Measurements from ENCODE around the gene HSF2BP.
"Not testable (repeated sequence)": the region's sequence is repeated elsewhere in the genome, so short reads cannot be mapped to it uniquely, and the experiment has no call there.

The HSF2BP gene

DNA sequence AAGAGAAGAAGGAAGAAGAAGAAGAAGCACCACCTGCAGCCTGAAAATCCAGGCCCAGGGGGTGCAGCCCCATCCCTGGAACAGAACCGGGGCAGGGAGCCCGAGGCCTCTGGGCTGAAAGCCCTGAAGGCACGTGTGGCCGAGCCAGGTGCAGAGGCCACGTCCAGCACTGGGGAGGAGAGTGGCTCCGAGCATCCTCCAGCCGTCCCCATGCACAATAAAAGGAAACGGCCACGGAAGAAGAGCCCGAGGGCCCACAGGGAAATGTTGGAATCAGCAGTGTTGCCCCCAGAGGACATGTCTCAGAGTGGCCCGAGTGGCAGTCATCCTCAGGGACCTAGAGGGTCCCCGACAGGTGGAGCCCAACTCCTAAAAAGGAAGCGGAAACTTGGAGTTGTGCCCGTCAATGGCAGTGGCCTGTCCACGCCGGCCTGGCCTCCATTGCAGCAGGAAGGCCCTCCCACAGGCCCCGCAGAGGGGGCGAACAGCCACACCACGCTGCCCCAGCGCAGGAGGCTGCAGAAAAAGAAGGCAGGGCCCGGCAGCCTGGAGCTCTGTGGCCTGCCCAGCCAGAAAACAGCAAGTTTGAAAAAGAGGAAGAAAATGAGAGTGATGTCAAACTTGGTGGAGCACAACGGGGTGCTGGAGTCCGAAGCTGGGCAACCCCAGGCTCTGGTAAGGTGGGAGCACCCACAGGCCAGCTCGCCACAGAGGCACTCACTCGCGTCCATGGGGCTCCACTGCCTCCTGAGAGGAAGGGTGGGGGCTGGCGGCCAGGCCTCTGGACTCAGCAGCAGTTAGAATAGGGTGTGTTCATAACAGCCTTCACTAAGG, 28.5 kb upstream of the HSF2BP start:
- DNase-seq (ENCODE audit: low spot score), result no peak

DNA sequence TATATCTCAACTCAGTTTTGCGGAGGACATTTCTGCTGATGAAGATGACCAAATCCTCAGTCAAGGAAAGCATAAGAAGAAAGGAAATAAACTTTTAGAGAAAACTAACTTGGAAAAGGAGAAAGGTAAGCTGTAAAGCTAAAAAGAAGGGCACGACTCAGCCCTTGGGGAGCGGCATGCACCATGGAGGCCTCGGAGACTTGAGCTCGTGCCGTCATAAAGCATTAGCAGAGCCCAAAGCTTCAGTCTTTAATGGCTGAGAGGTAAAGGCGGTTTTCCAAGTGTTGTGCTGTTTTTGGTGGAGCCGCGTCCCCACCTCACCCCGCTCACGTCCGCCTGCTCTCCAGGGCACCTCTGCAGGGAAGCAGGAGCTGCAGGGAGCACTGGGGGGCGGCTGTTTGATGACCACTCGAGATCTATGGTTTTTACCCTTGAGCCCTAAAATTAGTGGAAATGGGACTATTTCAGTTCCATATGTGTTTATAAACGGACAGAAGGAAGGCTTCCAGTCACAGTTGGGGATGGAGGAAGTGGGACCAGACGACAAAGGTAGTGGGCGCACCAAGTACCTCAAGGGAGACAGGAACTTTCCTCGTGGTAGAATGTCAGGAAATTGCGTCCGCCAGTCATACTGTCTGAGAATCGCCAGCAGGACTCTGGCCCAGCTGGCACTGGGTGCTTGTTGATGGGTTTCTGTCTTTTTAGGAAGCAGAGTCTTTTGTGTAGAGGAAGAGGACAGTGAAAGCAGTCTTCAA, 27.7 kb upstream of the HSF2BP start:
- no peak for DNase-seq (ENCODE audit: low spot score)

DNA sequence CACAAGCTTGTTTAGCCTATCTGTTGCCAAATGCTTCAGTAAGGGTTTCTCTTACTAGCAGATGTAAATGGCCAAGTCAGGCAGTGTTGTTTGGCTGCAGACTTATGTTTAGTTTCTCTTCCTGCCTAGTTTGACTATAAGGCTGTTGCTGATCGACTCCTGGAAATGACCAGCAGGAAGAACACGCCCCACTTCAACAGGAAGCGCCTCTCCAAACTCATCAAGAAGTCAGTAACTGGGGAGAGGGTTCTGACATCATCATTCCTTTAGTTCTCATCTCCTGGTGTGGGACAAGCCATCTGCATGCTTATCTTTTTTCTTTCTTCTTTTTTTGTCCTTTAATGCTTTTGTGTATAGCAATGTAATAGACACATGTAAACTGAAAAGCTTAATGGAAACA, 25.1 kb upstream of the HSF2BP start:
- DNase-seq (ENCODE audit: low spot score), result no peak

DNA sequence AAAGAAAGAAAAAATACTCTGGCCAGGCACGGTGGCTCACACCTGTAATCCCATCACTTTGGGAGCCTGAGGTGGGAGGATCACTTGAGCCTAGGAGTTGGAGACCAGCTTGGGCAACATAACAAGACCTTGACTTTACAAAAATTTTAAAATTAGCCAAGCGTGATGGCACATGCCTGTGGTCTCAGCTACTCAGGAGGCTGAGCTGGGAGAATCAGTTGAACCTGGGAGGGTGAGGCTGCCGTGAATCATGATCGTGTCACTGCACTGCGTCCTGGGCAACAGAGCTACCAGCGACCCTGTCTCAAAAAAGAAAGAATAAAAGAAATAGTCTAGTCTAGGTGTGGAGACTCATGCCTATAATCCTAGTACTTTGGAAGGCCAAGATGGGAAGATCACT, 22.4 kb upstream of the HSF2BP start:
- no peak for DNase-seq (ENCODE audit: low spot score)

DNA sequence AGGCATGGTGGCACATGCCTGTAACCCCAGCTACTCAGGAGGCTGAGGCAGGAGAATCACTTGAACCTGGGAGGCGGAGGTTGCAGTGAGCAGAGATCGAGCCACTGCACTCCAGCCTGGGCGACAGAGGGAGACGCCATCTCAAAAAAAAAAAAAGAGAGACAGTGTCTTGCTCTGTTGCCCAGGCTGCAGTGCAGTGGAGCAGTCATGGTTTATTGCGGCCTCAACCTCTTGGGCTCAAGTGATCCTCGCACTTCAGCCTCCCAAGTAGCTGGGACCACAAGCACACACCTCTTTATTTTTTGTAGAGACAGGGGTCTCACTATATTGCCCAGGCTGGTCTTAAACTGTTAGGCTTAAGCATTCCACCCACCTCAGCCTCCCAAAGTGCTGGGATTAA, 21.1 kb upstream of the HSF2BP start:
- DNase-seq (ENCODE audit: low spot score), result not testable (repeated sequence)

DNA sequence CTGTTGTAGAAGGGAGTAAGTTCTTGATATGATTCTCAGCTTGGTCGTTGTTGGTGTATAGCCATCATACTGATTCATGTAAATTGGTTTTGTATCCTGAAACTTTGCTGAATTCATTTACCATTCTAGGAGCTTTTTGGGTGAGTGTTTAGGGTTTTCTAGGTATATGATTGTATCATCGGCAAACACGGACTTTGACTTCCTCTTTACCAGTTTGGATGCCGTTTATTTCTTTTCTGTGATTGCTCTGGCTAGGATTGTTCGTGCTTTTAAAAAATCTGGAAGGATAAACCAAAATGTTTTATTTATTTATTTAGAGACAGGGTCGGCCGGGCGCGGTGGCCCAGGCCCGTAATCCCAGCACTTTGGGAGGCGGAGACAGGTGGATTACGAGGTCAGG, 20.7 kb upstream of the HSF2BP start:
- DNase-seq (ENCODE audit: low spot score), result no peak

DNA sequence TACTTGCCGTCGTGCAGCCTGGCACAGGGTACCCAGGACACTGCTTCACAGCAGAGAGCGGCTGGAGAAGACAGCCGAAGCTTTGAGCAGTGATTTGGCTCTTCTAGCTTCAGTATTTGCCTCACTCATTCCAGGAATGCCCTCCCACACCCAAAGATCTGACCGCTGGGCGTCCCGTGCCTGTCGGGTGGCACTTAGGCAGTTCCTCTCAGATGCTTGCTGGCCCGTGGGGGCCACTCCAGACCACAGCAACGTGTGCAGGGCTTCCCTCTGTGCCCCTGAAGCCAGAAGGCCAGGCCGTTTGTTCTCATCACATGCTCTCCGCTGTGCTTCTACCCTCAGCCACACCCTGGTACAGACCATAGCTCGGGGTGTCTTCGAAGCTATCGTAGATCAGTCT, 17.1 kb upstream of the HSF2BP start:
- DNase-seq (ENCODE audit: low spot score), result no peak

DNA sequence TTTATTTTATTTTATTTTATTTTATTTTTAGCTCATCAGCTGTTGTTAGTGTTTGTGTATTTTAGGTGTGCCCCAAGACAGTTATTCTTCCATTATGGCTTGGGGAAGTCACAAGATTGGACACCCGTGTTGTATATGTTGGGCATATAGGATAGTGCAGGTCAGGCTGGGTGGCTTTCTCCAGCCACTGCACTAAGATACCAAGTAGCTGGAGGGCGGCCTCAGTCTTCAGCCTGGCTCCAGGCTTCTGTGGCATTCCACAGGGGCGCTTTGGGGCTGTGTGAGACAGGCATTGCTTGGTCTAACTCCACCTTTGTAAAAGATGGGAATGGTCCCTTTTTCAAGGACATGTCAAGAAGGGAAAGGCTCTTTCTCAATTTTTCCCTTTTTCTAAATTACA, 16.6 kb upstream of the HSF2BP start:
- no peak for DNase-seq (ENCODE audit: low spot score)

DNA sequence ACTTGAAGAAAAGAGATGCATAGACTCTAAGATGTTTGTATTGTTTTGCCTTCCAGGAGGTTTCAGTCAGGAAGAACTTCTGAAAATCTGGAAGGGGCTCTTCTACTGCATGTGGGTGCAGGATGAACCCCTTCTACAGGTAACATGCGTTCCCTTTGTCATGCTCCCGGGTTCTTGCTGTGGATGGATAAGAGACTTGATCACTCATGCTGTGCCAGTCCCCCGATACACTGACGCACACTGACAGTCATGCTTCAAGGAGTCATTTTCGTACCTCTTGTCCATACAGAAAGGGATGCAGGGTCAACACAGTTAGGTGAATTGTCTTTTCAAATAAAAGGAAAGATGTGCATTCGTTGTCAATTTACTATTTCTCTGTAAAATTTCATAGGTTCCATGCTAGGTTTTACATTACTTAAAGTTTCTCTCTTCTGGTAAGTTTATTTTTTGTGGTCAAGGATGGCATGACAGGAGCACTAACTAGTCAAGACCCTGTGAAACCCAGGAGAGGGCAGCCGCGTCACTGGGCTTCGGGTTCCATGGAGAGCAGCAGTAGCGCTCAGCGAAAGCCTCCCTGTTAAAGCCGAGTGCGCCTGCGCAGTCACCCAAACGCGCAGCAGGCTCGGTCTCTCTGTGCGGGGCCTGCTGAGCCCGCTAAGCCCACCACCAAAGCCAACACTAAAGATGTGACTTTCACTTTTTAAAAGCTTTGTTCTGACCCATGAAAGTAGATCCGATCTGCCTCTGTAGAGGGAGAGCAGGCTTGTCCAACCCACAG, 10.7 kb upstream of the HSF2BP start:
- DNase-seq (ENCODE audit: low spot score), result no peak

DNA sequence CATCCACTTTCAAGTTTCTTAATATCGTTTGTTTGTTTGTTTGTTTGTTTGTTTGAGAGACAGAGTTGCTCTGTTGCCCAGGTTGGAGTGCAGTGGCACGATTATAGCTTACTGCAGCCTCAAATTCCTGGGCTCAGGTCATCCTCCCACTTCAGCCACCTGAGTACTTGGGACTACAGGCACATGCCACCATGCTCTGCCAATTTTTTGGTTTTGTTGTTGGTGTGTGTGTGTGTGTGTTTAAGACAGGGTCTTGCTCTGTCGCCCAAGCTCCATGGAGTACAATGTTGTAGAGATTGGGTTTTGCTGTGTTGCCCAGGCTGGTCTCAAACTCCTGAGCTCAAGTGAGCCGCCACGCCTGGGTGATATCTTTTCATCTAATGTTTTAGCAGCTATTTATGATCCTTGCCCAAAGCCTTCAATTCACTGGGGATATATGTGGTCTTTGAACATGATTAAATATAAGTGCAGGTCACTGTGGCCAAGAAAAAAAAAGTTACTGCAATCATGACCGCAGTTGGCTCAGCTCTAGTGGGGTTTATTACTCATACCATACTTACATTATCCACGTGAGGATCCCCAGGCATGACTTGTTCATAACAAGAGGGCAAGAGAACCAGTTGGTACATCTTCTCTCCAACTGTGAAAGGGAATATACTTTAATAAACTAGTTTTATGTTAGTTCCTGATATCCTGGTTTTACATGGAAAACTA, 8.1 kb upstream of the HSF2BP start:
- DNase-seq (ENCODE audit: low spot score), result no peak

DNA sequence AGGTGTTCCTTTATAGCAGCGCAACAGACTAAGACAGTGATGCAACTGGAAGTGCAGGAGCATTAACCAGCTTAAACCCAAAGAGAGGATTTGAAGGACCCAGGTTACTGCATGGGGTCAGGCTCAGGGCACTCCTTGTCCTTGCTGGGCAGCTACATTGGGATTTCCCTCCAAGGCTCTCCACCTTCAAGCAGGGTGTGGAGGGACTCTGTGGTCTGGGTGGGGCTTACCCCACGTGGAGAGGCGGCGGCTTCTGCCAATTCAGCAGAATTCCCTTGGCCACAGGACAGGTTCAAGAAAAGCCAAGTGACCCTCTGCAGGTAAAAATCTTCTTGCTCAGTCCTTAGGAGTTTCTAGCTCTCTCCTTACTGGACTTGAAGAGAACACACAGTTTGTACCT, 6.6 kb upstream of the HSF2BP start:
- DNase-seq (ENCODE audit: low spot score), result no peak

DNA sequence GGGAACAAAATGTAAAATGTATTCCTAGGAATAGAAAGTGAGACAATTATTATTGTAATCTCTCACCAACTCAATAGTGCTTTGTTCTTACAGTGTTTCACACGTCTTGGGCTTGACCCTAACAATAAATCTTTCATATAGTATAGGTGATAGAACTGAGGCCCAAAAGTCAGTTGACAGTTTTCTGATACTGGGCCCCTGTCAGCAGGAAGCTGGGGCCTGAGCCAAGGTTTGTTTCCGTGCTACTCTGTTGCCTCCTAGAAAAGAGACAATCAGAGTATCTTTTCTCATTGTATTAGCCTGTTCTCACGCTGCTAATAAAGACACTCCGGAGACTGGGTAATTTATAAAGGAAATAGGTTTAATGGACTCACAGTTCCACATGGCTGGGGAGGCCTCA, 5.1 kb upstream of the HSF2BP start:
- DNase-seq (ENCODE audit: low spot score), result no peak

DNA sequence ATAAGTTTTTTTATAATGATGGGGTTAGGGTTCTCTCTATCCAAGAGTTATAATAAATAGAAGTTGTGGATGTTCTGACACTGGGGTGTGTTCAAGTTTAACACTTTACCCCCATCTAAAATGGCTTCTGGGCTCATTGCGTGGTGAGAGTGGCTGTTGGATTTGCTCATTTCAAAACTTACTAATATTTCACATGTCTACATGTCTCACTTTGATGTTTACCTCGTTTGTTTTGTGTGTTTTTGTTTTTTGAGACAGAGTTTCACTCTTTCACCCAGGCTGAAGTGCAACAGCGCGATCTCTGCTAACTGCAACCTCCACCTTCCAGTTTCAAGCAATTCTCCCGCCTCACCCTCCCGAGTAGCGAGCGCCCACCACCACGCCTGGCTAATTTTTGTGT, 3.7 kb upstream of the HSF2BP start:
- no peak for DNase-seq (ENCODE audit: low spot score)

DNA sequence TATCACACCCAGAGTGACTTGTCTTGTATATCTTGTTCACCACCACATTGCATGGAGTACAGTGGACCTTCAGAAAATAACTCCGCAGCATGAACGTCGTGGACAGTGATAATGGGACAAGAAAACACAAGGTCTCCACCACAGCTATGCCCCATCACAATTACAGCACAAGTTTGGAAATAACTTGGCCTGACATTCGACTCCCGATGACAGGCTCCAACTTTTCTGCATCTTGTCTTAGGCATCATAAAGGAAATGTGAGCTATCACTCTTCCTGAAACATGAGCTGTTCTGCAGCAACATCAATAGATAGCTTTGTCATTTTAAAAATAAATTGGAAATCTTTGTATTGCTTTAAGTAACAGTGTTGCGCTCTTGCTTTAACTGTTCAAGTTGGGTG, 3.0 kb upstream of the HSF2BP start:
- DNase-seq (ENCODE audit: low spot score), result no peak

DNA sequence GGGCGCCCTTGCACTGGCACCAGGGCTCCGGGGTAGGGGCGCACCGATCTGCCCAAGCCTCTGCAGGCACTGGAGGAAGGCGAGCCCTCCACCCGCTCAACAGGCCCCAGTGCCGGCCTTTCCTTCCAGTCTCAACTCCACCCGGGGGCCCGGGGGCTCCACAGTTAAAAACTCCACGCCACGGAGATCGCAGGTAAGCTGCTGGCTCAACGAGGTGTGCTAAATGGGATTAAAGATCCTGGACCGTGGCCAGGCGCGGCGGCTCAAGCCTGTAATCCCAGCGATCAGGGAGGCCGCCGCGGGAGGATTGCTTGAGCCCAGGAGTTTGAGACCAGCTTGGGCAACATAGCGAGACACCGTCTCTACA, 536 bp downstream of the HSF2BP start:
- no peak for DNase-seq (ENCODE audit: low spot score)

DNA sequence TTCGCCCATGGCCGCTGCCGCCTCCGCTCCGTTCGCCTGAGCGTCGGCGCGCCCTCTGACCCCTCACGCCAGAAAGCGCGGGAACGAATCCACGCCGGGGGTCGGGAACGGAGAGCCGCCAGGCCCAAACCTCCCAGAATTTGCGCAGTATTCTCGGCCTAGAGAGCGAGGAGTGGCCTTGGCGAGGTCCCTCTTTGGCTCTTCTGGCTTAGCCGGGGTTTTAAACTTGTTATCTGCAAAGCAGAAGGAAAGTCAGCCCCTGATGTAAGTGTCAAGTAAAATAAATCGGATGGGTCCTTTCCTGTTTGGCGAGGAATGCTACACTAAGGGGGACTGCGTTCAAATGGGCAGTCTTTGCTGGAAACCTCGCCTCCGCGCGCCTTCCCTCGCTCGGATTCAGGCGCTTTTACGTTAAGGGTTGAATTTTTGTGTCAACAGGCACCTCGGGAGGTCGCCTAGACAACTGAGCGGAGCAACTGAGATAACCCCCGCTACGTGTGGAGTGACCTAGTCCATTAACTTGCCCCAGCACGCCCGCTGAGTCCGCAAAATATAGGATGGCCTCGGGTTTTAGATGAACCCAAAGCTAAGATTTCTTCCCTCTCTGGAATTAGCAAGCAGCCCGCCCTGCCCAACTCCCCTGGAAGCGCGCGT, 1.1 kb downstream of the HSF2BP start:
- no peak for DNase-seq (ENCODE audit: low spot score)

DNA sequence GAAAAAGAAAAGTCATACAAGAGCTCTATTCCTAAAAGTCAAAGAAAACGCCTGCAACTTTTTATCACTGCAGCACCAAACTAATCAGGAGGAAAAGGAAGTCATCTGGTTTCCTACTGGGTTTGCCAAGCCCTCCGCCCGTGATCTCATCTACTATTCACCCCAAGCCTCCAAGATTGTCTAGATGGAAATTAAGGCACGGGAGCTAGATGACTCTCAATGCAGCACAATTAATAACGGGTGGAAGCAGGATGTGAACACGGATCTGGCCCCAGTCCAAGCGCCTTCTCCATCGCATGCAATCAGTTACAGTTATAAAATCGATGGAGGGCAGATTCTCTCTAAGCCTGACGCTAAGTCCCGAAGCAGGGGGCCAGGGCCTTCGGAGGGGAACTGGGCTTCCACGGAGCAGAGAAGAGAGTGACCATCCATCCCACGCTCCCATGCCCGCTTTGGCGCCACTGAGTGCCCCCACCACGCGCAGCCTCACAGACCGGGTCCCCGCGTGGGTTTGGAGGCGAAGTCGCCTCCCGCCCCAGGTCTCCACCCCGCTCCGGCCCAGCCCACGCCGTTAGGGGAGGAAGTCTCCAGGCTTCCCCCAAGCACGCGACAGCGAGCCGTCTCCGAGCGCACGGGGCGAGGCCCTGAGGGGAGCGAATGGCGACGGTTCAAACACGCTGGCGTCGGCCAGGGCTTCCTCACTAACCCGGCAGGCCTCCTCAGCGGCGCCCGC, 1.8 kb downstream of the HSF2BP start:
- DNase-seq (ENCODE audit: low spot score), result no peak

DNA sequence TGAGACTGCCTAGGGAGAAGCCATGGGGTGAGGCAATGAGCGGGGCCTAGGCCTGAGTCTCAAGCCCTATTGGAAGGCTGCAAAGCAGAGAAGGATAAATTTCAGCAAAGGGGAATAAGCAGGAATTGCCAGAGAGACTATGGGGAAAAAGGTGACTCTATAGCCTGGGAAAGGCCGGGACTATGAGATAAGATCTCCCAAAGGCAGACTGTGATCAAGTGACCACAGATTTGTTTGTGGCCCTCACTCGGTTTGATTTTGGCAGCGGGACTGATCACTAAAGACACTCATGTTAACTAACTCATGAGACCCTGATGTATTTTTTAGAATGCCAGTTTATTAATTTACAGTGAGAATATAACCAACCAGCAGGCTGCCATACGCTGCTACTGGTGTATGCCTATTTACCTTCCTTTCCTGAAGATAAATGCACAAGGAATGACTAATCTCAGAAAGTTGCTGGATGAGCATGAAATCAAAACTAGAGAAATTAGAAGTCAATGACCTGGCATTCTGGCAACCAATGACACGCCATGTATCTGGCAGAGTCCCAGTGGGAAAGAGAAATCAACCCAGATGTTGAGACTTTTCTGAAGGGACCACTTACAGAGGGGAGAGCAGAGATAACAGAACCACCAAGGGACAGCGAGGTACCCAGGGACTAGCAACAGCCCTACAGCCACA, 4.3 kb downstream of the HSF2BP start:
- no peak for DNase-seq (ENCODE audit: low spot score)

DNA sequence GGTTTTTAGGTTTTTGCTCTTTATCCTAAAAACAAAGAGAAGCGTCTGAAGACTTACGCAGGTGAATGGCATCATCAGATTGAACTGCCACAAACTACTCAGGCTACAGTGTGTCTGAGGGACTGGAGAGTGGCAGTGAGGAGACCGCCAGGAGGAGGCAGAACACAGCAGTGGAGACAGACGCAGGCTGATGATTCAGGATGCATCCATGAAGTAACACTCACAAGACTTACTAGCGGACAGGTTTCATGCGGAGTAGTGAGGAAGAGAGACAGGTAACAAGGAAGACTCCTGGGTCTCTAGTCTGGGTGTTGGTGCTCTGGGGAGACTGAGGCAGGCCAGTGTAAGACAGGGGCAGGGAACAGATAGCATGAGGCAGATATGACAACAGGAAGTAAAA, 5.7 kb downstream of the HSF2BP start:
- no peak for DNase-seq (ENCODE audit: low spot score)

DNA sequence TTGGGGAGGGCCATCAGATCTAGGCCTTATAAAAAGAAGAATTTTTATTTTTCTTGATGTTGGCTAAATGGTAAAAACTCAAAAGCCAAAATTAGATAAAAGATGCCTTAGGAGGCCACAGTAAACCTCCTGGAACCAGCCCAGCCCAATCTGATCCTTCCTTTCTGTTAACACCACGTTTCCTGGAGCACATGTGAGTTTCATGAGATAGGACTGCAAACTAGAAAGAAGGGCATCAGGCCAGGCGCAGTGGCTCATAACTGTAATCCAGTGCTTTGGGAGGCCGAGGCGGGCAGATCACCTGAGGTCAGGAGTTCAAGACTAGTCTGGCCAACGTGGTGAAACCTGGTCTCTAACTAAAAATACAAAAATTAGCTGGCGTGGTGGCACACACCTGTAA, 6.7 kb downstream of the HSF2BP start:
- no peak for DNase-seq (ENCODE audit: low spot score)

Measured in AG20443 (cell line).